Measurements from ENCODE around the gene TCF4.

DNA sequence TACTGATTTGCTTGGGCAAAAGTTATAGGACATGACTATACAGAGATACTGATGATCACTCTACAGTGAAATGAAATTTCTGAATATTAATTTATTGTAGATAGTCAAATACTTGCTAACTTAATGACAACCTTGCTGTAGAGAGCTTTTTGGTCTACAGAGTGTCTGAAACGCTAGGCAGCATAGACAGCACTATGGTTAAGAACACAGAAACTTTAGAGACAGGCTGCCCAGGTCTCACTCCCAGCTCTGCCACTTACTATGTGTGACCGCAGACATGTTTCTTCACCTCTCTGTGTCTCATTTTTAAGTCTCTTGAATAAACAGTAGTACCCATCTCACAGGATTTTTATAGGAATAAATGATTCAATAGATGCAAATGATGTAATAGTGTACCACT, 247.0 kb downstream of the TCF4 start:
- no peak for TF ChIP-seq SIX1 (CRISPR knock-in tag; IDR thresholded peaks at IDR 0.05; ENCODE audit: borderline replicate concordance)
- TF ChIP-seq BRD4 (CRISPR knock-in tag; IDR thresholded peaks at IDR 0.05): no peak
- TF ChIP-seq, protein P1, sequence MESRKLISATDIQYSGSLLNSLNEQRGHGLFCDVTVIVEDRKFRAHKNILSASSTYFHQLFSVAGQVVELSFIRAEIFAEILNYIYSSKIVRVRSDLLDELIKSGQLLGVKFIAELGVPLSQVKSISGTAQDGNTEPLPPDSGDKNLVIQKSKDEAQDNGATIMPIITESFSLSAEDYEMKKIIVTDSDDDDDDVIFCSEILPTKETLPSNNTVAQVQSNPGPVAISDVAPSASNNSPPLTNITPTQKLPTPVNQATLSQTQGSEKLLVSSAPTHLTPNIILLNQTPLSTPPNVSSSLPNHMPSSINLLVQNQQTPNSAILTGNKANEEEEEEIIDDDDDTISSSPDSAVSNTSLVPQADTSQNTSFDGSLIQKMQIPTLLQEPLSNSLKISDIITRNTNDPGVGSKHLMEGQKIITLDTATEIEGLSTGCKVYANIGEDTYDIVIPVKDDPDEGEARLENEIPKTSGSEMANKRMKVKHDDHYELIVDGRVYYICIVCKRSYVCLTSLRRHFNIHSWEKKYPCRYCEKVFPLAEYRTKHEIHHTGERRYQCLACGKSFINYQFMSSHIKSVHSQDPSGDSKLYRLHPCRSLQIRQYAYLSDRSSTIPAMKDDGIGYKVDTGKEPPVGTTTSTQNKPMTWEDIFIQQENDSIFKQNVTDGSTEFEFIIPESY (CRISPR knock-in tag; IDR thresholded peaks at IDR 0.05): no peak
- TF ChIP-seq RELA (CRISPR knock-in tag; IDR thresholded peaks at IDR 0.05): no peak
- TF ChIP-seq ZNF354B (CRISPR knock-in tag; IDR thresholded peaks at IDR 0.05): no peak

Data from HepG2 (cell line).